NCI-H510A (cell line): ENCODE measurements around the gene NDFIP2.
"Not testable (repeated sequence)": the region's sequence is repeated elsewhere in the genome, so short reads cannot be mapped to it uniquely, and the experiment has no call there.

Experiments used
- DNase-seq: peaks from one replicate; lab custom pipeline; 2025; lab: John Stamatoyannopoulos, UW

The NDFIP2 gene

GRCh38 chr13:79533781-79534400 is 52.9 kb downstream of the NDFIP2 start:
- DNase-seq = no peak

- DNase-seq = no peak
These were observed 53.6 kb downstream of the NDFIP2 start for GRCh38 chr13:79534596-79534995.

- DNase-seq = no peak
These were observed 57.8 kb downstream of the NDFIP2 start for GRCh38 chr13:79538757-79539156.

- no peak for DNase-seq
These were observed 59.5 kb downstream of the NDFIP2 start for GRCh38 chr13:79540504-79540903.

- DNase-seq = no peak
These were observed 60.6 kb downstream of the NDFIP2 start for GRCh38 chr13:79541426-79542049.

- no peak for DNase-seq
These were observed 62.9 kb downstream of the NDFIP2 start for GRCh38 chr13:79543883-79544282.

- DNase-seq = no peak
These were observed 66.5 kb downstream of the NDFIP2 start for GRCh38 chr13:79547211-79548195.

- DNase-seq = no peak
These were observed 67.9 kb downstream of the NDFIP2 start for GRCh38 chr13:79548902-79549301.

- no peak for DNase-seq
These were observed 68.6 kb downstream of the NDFIP2 start for GRCh38 chr13:79549355-79550106.

GRCh38 chr13:79557666-79558065 is 76.7 kb downstream of the NDFIP2 start:
- no peak for DNase-seq

GRCh38 chr13:79560954-79561353 is 80.0 kb downstream of the NDFIP2 start:
- no peak for DNase-seq

- no peak for DNase-seq
These were observed 81.6 kb downstream of the NDFIP2 start for GRCh38 chr13:79562557-79562956.

GRCh38 chr13:79566118-79566517 is 85.2 kb downstream of the NDFIP2 start:
- no peak for DNase-seq

GRCh38 chr13:79571147-79571546 is 90.2 kb downstream of the NDFIP2 start:
- DNase-seq = no peak

GRCh38 chr13:79573892-79574291 is 92.9 kb downstream of the NDFIP2 start:
- not testable (repeated sequence) for DNase-seq

- no peak for DNase-seq
These were observed 100.9 kb downstream of the NDFIP2 start for GRCh38 chr13:79581870-79582315.

GRCh38 chr13:79582896-79583295 is 101.9 kb downstream of the NDFIP2 start:
- no peak for DNase-seq

GRCh38 chr13:79585033-79585432 is 104.1 kb downstream of the NDFIP2 start:
- no peak for DNase-seq

GRCh38 chr13:79589603-79590393 is 108.8 kb downstream of the NDFIP2 start:
- DNase-seq = no peak

GRCh38 chr13:79590394-79590676 is 109.4 kb downstream of the NDFIP2 start:
- DNase-seq = no peak

- no peak for DNase-seq
These were observed 110.5 kb downstream of the NDFIP2 start for GRCh38 chr13:79591493-79591892.
